GM12891 (cell line): ENCODE results near the gene ANKEF1.
"Not testable (repeated sequence)": the region's sequence is repeated elsewhere in the genome, so short reads cannot be mapped to it uniquely, and the experiment has no call there.

ENCODE experiments used
- DNase-seq: peaks from one replicate; pipeline ENCODE4 v3.0.0; 2011; ENCODE audit warnings: low spot score; ENCODE audit not compliant: insufficient read length
- FAIRE-seq: peaks from 2 replicates; lab custom pipeline; 2011; peaks lifted over from hg19 to GRCh38; lab: Jason Lieb, UNC
- PAX5 ChIP-seq: IDR thresholded peaks from 2 replicates; pipeline ENCODE4 v1.6.1; 2011; ENCODE audit warnings: low read length, moderate library complexity, mild to moderate bottlenecking; ENCODE audit not compliant: insufficient read depth, severe bottlenecking
- POLR2A ChIP-seq: IDR thresholded peaks from 2 replicates; pipeline ENCODE4 v1.6.1; 2011; ENCODE audit warnings: low read depth, low read length, control low read depth
- POLR2AphosphoS5 ChIP-seq: IDR thresholded peaks from 2 replicates; pipeline ENCODE4 v1.6.1; 2011; ENCODE audit warnings: low read depth, low read length, control low read depth
- POU2F2 ChIP-seq: IDR thresholded peaks from 2 replicates; pipeline ENCODE4 v1.6.1; 2011; ENCODE audit warnings: low read depth, mild to moderate bottlenecking, control low read depth, low read length, moderate library complexity
- SPI1 ChIP-seq: IDR thresholded peaks from 2 replicates; pipeline ENCODE4 v1.6.1; 2011; ENCODE audit warnings: low read depth, low read length, control low read depth
- TAF1 ChIP-seq: IDR thresholded peaks from 2 replicates; pipeline ENCODE4 v1.6.1; 2011; ENCODE audit warnings: low read depth, low read length, control low read depth

The ANKEF1 gene

GRCh38 chr20:10005885-10006284 lies 28.9 kb upstream of the ANKEF1 start:
- FAIRE-seq, result no peak
- TF ChIP-seq PAX5 (no peak), POLR2A (no peak), POU2F2 (no peak), TAF1 (no peak), POLR2AphosphoS5 (no peak), SPI1 (no peak)
- no peak for DNase-seq

GRCh38 chr20:10006447-10007090 lies 28.2 kb upstream of the ANKEF1 start:
- TF ChIP-seq POLR2A (no peak), SPI1 (no peak), PAX5 (no peak), POU2F2 (no peak)
- DNase-seq, result no peak
- FAIRE-seq, result no peak

DNA sequence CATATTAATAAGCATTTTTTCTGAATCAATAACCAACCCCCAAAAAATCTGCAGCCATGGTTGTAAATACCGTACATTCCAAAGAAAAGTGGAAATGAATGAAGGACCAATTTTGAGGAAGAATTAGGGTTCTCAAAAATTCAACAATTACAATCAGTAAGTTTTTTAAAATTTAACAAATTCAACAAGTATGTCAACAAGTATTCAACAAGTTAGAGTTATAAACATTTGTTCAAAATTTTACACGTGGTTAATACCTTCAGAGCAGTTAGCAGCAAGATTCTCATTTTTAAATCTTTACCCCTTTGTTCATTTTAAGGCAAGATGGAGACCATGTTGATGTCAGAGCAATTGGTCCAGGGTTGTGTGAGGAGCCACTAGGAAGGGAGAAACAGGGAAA lies 27.6 kb upstream of the ANKEF1 start:
- no peak for DNase-seq
- TF ChIP-seq PAX5, result no peak
- no peak for TF ChIP-seq POLR2AphosphoS5
- TF ChIP-seq SPI1, result no peak
- no peak for TF ChIP-seq TAF1
- TF ChIP-seq POU2F2, result no peak
- TF ChIP-seq POLR2A, result no peak
- no peak for FAIRE-seq

DNA sequence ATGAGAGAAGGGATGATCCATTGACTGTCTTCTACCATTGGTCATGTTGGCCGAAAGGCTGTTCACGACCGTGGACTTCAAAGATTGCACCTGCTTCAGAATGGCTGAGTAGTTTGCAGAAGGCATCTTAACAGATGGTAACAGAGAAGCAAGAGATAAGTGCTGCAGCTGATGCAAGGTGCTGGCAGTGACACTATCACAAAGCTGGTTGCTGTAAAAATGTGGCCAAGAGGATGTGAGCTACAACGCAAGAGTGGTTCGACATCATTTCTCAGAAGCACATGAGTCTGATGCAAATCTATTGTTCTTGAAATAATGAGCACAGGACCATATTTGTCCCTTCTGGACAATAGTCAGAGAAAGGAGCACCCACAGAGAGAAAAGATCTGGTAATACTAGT lies 27.0 kb upstream of the ANKEF1 start:
- DNase-seq (no peak), FAIRE-seq (no peak)
- no peak for TF ChIP-seq TAF1
- TF ChIP-seq SPI1, result no peak
- TF ChIP-seq POLR2AphosphoS5, result no peak
- no peak for TF ChIP-seq POLR2A
- TF ChIP-seq POU2F2, result no peak

DNA sequence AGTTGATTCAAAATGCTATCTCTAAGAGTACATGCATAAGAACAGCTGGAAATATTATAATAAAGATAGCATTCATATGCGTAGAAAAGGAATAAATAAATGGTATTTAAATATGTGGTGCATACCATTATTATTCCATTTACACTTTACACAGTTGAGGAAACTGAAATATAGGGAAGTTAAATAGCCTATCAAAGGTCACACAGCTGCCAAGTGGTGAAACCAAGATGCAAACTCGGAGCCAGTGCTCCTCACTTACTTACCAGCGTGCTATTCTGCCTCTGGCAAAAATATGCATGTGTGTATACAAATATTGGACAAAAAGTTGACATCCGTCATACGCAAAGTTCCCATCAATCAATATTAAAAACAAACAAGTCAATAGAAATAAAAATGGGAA lies 22.3 kb upstream of the ANKEF1 start:
- DNase-seq, result no peak
- no peak for FAIRE-seq
- TF ChIP-seq POLR2AphosphoS5 (no peak), TAF1 (no peak), POLR2A (no peak), PAX5 (no peak), POU2F2 (no peak), SPI1 (no peak)

DNA sequence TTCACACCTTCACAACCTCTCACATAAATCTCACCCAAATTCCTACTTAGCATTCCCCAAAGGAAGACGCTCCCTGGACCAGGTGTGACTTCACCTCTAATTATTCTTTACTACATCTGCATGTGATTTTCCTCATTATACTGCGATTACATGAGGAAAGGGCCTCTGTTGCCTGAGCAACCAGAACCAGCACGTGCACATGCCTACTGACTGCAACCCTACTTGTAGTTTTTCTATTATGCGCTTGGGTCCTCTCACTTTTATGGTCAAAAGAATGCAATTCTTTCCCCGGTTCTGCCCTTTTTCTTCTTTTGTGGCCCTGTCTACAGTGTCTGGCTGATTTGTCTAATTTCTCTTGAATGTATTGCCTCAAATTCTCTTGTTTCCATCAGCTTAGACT lies 20.4 kb upstream of the ANKEF1 start:
- FAIRE-seq (no peak), DNase-seq (no peak)
- TF ChIP-seq POLR2A (no peak), PAX5 (no peak), TAF1 (no peak), SPI1 (no peak), POLR2AphosphoS5 (no peak), POU2F2 (no peak)

DNA sequence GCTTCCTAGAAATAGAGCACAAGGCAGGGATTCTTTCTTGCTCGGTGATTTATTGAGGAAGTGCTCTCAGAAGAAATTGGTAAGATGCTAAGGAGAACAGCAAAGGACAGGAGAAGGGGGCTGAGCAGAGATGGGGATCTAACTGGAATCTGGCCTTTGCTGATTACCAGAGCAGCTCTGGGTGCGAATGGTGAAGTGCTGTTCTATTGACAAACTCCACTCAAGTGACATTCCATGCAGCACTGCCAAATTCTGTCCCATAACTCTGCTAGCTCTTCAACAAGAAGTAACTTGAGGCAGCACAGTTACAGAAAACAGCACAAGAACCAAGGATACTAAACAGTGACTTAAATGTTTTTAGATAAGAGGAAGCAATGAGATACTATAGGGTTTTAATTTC lies 13.8 kb upstream of the ANKEF1 start:
- no peak for TF ChIP-seq PAX5
- no peak for TF ChIP-seq TAF1
- no peak for TF ChIP-seq POU2F2
- no peak for TF ChIP-seq POLR2A
- TF ChIP-seq POLR2AphosphoS5, result no peak
- TF ChIP-seq SPI1, result no peak
- FAIRE-seq (no peak), DNase-seq (no peak)

DNA sequence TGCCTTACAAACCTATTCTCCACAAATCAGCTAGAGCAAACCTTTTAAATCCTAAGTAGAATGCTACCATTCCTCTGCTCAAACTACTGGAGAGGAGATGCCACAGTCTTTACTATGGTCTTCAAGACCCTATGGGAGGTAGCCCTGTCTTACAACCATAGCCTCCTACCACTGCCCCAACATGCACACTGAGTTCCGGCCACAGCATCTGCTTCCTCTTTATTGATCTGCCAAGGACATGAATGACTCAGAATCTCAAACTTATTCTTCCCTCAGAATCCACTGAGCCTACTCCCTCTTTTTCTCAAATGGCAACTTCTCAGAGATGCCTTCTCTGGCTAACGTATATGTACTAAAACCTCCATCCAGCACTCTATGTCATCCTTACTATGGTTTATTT lies 12.2 kb upstream of the ANKEF1 start:
- FAIRE-seq (no peak), DNase-seq (no peak)
- no peak for TF ChIP-seq TAF1
- TF ChIP-seq SPI1, result no peak
- no peak for TF ChIP-seq PAX5

- TF ChIP-seq TAF1, result no peak
- TF ChIP-seq SPI1, result no peak
- no peak for TF ChIP-seq PAX5
- no peak for TF ChIP-seq POLR2A
- TF ChIP-seq POU2F2, result no peak
- no peak for TF ChIP-seq POLR2AphosphoS5
- DNase-seq (no peak), FAIRE-seq (no peak)
These were observed 10.9 kb upstream of the ANKEF1 start for GRCh38 chr20:10023911-10024310.

DNA sequence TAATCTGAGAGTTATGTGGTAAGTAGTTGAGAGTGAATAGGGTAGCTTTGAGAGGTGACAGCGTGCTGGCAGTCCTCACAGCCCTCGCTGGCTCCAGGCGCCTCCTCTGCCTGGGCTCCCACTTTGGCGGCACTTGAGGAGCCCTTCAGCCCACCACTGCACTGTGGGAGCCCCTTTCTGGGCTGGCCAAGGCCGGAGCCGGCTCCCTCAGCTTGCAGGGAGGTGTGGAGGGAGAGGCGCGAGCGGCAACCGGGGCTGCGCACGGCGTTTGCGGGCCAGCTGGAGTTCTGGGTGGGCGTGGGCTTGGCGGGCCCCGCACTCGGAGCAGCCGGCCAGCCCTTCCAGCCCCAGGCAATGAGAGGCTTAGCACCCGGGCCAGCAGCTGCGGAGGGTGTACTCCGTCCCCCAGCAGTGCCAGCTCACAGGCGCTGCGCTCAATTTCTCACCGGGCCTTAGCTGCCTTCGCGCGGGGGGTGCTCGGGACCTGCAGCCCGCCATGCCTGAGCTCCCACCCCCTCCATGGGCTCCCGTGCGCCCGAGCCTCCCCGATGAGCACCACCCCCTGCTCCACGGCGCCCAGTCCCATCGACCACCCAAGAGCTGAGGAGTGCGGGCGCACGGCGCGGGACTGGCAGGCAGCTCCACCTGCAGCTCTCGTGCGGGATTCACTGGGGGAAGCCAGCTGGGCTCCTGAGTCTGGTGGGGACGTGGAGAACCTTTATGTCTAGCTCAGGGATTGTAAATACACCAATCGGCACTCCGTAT lies 3.2 kb upstream of the ANKEF1 start:
- DNase-seq, FAIRE-seq: not testable (repeated sequence)

GRCh38 chr20:10032269-10032668 lies 2.5 kb upstream of the ANKEF1 start:
- DNase-seq, FAIRE-seq: not testable (repeated sequence)
